Measurements from ENCODE around the gene CCDC179. TPM values are rescaled to one million over a fixed set of nuclear protein-coding genes. Genes with fewer than 3 reads are reported as not detected.

The CCDC179 gene
- total RNA-seq, 1 experiment from 2014 or later = not detected

- TF ChIP-seq IRF1 (CRISPR knock-in tag; IDR thresholded peaks at IDR 0.05) (no peak), PRRX2 (CRISPR knock-in tag; IDR thresholded peaks at IDR 0.05) (no peak), USF1 (CRISPR knock-in tag; IDR thresholded peaks at IDR 0.05) (no peak), ZNF423 (CRISPR knock-in tag; IDR thresholded peaks at IDR 0.05) (no peak), ZNF263 (CRISPR knock-in tag; IDR thresholded peaks at IDR 0.05; ENCODE audit: low read depth) (no peak), ZNF425 (CRISPR knock-in tag; conservative IDR thresholded peaks at IDR 0.05) (no peak), PRDM15 (CRISPR knock-in tag; IDR thresholded peaks at IDR 0.05) (no peak), ZNF281 (CRISPR knock-in tag; IDR thresholded peaks at IDR 0.05) (no peak), E2F4 (CRISPR knock-in tag; IDR thresholded peaks at IDR 0.05; ENCODE audit: borderline replicate concordance, low read depth) (no peak), ESRRA (CRISPR knock-in tag; IDR thresholded peaks at IDR 0.05; ENCODE audit: borderline replicate concordance) (no peak)
These were observed 30.0 kb upstream of the CCDC179 start (continued) for GRCh38 chr11:22890227-22890626.

- ChIA-PET CTCF (interaction anchor here (2.7 kb wide), 1 partner anchor 8 kb away, joined by 13 read pairs; no protein-coding TSS in a partner anchor), POLR2A (no interaction called here)
- H3K36me3 Mint-ChIP-seq = no peaks in the 10 kb centered on the region
- ATAC-seq (no peak), DNase-seq (ENCODE audit: low spot score) (no peak)
- no peaks in the 10 kb centered on the region for H3K9me3 Mint-ChIP-seq
- no peak overlapping the region for H3K27ac Mint-ChIP-seq
- H3K4me3 Mint-ChIP-seq = no peak overlapping the region
- no peaks in the 10 kb centered on the region for H3K27me3 Mint-ChIP-seq (ENCODE audit: low read depth)
- no peaks in the 10 kb centered on the region for H3K4me1 Mint-ChIP-seq
- TF ChIP-seq ZNF671 (CRISPR knock-in tag; IDR thresholded peaks at IDR 0.05) = no peak
- no peak for TF ChIP-seq ZNF532 (CRISPR knock-in tag; IDR thresholded peaks at IDR 0.05; ENCODE audit: borderline replicate concordance)
- TF ChIP-seq NR2C2 (CRISPR knock-in tag; IDR thresholded peaks at IDR 0.05) = no peak
- no peak for TF ChIP-seq ZMAT4 (CRISPR knock-in tag; IDR thresholded peaks at IDR 0.05)
- TF ChIP-seq NFYB (CRISPR knock-in tag; conservative IDR thresholded peaks at IDR 0.05; ENCODE audit: low read depth) = no peak
These were observed 23.9 kb upstream of the CCDC179 start for GRCh38 chr11:22884217-22884616.

Data from WTC11 (cell line).